Measurements from ENCODE around the gene ZNF653.

Gene ZNF653

GRCh38 chr19:11505504-11506100, at the start of gene ZNF653:
ZNF653 (minus strand) TSS chr19:11505839; CDS start chr19:11505786, 53 bp downstream.
- DNase-seq (ENCODE audit: low read depth): peak; percentile 64
- TF ChIP-seq CTCF (IDR thresholded peaks at IDR 0.05; ENCODE audit: control insufficient read depth, insufficient read depth, low read depth, low read length, missing control alignments): no peak
- H3K4me3 ChIP-seq (ENCODE audit: control insufficient read depth, low read depth, low read length): peak within 1 kb of the TSS; percentile 50

- no peak for DNase-seq (ENCODE audit: low read depth)
- H3K4me3 ChIP-seq (ENCODE audit: control insufficient read depth, low read depth, low read length): no peak overlapping the region
- no peak for TF ChIP-seq CTCF (IDR thresholded peaks at IDR 0.05; ENCODE audit: control insufficient read depth, insufficient read depth, low read depth, low read length, missing control alignments)
Measured at GRCh38 chr19:11555246-11555645, 49.6 kb upstream of the ZNF653 start.

GRCh38 chr19:11554160-11554559, 48.5 kb upstream of the ZNF653 start:
- no peak for DNase-seq (ENCODE audit: low read depth)
- TF ChIP-seq CTCF (IDR thresholded peaks at IDR 0.05; ENCODE audit: control insufficient read depth, insufficient read depth, low read depth, low read length, missing control alignments): no peak
- H3K4me3 ChIP-seq (ENCODE audit: control insufficient read depth, low read depth, low read length): no peak overlapping the region

GRCh38 chr19:11552666-11553372, 47.2 kb upstream of the ZNF653 start:
- no peak for DNase-seq (ENCODE audit: low read depth)
- no peak overlapping the region for H3K4me3 ChIP-seq (ENCODE audit: control insufficient read depth, low read depth, low read length)
- no peak for TF ChIP-seq CTCF (IDR thresholded peaks at IDR 0.05; ENCODE audit: control insufficient read depth, insufficient read depth, low read depth, low read length, missing control alignments)

- TF ChIP-seq CTCF (IDR thresholded peaks at IDR 0.05; ENCODE audit: control insufficient read depth, insufficient read depth, low read depth, low read length, missing control alignments): peak; percentile 51
- no peak for DNase-seq (ENCODE audit: low read depth)
- no peak overlapping the region for H3K4me3 ChIP-seq (ENCODE audit: control insufficient read depth, low read depth, low read length)
Measured at GRCh38 chr19:11551603-11552235, 46.1 kb upstream of the ZNF653 start.

GRCh38 chr19:11550265-11550664, 44.6 kb upstream of the ZNF653 start:
- H3K4me3 ChIP-seq (ENCODE audit: control insufficient read depth, low read depth, low read length): no peak overlapping the region
- no peak for TF ChIP-seq CTCF (IDR thresholded peaks at IDR 0.05; ENCODE audit: control insufficient read depth, insufficient read depth, low read depth, low read length, missing control alignments)
- DNase-seq (ENCODE audit: low read depth): no peak
